Measurements from ENCODE around the gene TMEM260. TPM values are rescaled to one million over a fixed set of nuclear protein-coding genes. Genes with fewer than 3 reads are reported as not detected.

Gene TMEM260
- total and polyA plus RNA-seq, 12 donors, result 2.5 to 10.1 (median 5.2) TPM

DNA sequence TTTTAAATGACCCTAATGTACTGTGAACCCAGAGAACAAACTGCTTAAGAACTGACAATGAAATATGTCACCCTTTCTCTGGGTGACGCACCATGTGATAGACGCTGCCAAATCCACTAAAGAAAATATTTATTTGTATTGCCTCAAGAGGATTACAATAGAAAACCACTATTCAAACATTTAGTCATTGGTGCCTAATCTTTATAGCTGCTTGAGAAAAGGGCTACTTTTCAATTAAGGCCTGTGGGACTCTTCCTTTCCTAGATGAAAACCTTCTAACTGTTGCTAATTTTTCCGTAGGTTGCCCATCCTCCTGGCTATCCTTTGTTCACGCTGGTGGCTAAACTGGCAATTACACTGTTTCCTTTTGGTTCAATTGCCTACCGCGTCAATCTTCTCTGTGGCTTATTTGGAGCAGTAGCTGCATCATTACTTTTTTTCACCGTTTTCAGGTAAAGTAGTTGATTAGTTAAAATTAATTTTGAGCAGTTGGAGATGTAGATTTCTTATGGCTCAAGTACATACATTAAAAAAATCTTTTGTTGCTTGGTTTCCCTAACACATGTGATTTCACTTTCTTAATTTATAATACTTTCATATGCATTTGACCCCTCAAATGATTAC lies 6.0 kb downstream of the TMEM260 start:
- H3K9me3 ChIP-seq, result no peaks in the 10 kb centered on the region
- H3K4me1 ChIP-seq, result peaks cover 0 to 32% (median 22%) of the 10 kb centered on the region in 9 donors
- intact Hi-C loops (cut with DNase I), result no loop called here
- ATAC-seq (no peak), DNase-seq (no peak)
- TF ChIP-seq, protein P1, sequence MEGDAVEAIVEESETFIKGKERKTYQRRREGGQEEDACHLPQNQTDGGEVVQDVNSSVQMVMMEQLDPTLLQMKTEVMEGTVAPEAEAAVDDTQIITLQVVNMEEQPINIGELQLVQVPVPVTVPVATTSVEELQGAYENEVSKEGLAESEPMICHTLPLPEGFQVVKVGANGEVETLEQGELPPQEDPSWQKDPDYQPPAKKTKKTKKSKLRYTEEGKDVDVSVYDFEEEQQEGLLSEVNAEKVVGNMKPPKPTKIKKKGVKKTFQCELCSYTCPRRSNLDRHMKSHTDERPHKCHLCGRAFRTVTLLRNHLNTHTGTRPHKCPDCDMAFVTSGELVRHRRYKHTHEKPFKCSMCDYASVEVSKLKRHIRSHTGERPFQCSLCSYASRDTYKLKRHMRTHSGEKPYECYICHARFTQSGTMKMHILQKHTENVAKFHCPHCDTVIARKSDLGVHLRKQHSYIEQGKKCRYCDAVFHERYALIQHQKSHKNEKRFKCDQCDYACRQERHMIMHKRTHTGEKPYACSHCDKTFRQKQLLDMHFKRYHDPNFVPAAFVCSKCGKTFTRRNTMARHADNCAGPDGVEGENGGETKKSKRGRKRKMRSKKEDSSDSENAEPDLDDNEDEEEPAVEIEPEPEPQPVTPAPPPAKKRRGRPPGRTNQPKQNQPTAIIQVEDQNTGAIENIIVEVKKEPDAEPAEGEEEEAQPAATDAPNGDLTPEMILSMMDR (IDR thresholded peaks at IDR 0.05), result no peak
- peaks cover 0 to 48% (median 0%) of the 10 kb centered on the region in 9 donors for H3K36me3 ChIP-seq
- no peaks in the 10 kb centered on the region for H3K27me3 ChIP-seq
- WGBS, 2 donors, result 84 to 88% methylated on average over 7 of the region's 7 CpGs
- H3K27ac ChIP-seq, result no peak overlapping the region
- H3K4me3 ChIP-seq, result no peak overlapping the region

- TF ChIP-seq, protein P1 (IDR thresholded peaks at IDR 0.05), result no peak
- no peaks in the 10 kb centered on the region for H3K9me3 ChIP-seq
- no peak overlapping the region for H3K27ac ChIP-seq
- 86 to 88% methylated on average over 1 of the region's 1 CpG for WGBS, 2 donors
- intact Hi-C loops (cut with DNase I), result no loop called here
- ATAC-seq, result no peak
- H3K27me3 ChIP-seq, result no peaks in the 10 kb centered on the region
- H3K4me3 ChIP-seq, result no peak overlapping the region
- no peak for DNase-seq
- peaks cover 0 to 19% (median 4%) of the 10 kb centered on the region in 9 donors for H3K4me1 ChIP-seq
- H3K36me3 ChIP-seq, result peaks cover 0 to 58% (median 0%) of the 10 kb centered on the region in 9 donors
Observed at GRCh38 chr14:56587701-56588100, 8.1 kb downstream of the TMEM260 start.

GRCh38 chr14:56590535-56590960 lies 10.9 kb downstream of the TMEM260 start:
- WGBS, 2 donors, result 49 to 62% methylated on average over 5 of the region's 5 CpGs
- Histone ChIP-seq H3K9me3 (no peaks in the 10 kb centered on the region), H3K27ac (no peak overlapping the region), H3K4me3 (no peak overlapping the region), H3K4me1 (peaks cover 0 to 11% (median 0%) of the 10 kb centered on the region in 9 donors), H3K36me3 (peaks cover 0 to 82% (median 5%) of the 10 kb centered on the region in 9 donors), H3K27me3 (no peaks in the 10 kb centered on the region)
- DNase-seq (peak; percentile 4 to 9), ATAC-seq (peak in 5 of 8 donors; percentile 55 to 90 (median 79))
- TF ChIP-seq, protein P1 (IDR thresholded peaks at IDR 0.05), result no peak
- intact Hi-C loops (cut with DNase I), result no loop called here

DNA sequence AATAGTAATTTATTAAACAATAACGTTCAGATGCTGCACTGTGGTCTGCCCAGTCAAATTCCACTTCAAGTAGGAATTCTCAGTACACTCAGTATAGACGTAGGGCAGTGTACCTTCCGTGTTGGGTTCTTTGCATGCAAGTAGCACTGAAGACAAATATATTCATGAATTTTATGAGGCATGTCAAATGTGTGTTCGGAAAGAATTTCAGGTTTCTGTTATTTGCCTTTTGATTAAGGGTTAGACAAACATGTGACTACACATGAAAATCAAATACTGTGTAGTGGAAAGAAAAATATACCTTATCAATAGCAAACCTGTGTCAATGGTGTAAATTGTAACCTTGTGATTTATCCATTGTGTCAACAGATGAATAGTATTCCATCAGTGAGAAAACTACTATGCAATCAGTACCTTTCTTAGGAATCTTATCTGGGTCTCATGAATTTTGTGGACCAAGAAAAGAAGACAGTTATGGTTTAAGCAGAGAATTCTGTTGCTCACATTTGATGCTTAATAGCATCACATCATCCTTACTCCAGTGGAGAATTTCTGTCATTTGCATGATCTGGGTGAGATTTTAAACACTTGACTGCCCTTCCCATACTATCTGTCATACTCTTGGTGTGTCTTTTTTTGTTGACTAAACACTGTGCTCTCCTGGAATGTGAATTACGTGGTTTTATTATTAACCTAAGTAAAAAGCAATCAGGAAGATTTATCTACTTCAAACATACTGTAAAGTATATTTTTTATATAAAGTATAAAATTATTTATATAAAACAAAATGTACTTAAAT lies 13.3 kb downstream of the TMEM260 start:
- no peak for ATAC-seq
- peaks cover 0 to 63% (median 5%) of the 10 kb centered on the region in 9 donors for H3K36me3 ChIP-seq
- no peaks in the 10 kb centered on the region for H3K27me3 ChIP-seq
- H3K27ac ChIP-seq, result no peak overlapping the region
- no peaks in the 10 kb centered on the region for H3K9me3 ChIP-seq
- H3K4me1 ChIP-seq, result peaks cover 0 to 11% (median 0%) of the 10 kb centered on the region in 9 donors
- 87 to 88% methylated on average over 5 of the region's 5 CpGs for WGBS, 2 donors
- intact Hi-C loops (cut with DNase I), result no loop called here
- DNase-seq, result no peak
- TF ChIP-seq, protein P1 (IDR thresholded peaks at IDR 0.05), result no peak
- no peak overlapping the region for H3K4me3 ChIP-seq
